ENCODE data around the gene NHLRC2.

- TF ChIP-seq CTCF (IDR thresholded peaks at IDR 0.05) (no peak), POLR2A (IDR thresholded peaks at IDR 0.05) (no peak)
Observed at GRCh38 chr10:113933894-113934532, 79.6 kb downstream of the NHLRC2 start.

Data from thyroid gland (tissue), 4 donors.